Measurements from ENCODE around the gene VWA1.

VWA1 gene, protein sequence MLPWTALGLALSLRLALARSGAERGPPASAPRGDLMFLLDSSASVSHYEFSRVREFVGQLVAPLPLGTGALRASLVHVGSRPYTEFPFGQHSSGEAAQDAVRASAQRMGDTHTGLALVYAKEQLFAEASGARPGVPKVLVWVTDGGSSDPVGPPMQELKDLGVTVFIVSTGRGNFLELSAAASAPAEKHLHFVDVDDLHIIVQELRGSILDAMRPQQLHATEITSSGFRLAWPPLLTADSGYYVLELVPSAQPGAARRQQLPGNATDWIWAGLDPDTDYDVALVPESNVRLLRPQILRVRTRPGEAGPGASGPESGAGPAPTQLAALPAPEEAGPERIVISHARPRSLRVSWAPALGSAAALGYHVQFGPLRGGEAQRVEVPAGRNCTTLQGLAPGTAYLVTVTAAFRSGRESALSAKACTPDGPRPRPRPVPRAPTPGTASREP

DNA sequence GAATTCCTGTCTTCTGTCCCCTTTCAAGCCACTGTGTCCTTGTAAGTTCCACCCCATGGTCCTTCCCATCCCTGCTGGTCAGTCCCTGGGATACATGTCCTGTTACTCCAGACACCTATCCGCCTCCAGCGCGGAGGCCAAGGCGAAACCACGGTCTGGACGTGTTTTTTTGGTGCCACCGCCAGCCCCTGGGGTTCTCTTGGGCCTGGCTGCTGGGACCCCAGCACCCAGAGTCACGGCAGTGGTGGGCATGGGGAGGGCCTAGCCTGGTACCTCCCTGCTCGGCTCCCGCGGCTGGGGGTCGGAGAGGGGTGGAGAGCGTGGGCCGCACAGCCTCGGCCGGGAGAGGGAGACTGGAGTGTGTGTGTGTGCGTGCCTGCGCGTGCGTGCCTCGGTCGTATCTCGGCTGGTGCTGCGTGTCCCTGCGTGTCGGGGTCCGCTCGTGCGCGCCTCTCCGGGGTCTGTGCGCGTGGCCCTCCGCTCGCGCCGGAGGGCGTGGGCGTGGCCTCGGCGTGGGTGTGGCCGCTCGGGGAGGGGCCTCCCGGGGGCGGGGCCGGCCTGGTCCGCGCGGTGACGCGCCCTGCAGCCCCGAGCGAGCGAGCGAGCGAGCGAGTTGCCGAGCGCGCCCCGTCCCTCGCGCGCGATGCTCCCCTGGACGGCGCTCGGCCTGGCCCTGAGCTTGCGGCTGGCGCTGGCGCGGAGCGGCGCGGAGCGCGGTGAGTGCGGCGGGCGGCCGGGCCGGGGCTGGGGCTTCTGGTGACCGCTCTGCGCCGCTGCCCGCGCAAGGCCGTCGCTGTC, at the start of gene VWA1:
VWA1 (plus strand) TSS at position 585 of the 798 bp plus-strand sequence; CDS start at position 644, 59 bp downstream.
- DNase-seq (ENCODE audit: low read depth) = peak; percentile 53

DNA sequence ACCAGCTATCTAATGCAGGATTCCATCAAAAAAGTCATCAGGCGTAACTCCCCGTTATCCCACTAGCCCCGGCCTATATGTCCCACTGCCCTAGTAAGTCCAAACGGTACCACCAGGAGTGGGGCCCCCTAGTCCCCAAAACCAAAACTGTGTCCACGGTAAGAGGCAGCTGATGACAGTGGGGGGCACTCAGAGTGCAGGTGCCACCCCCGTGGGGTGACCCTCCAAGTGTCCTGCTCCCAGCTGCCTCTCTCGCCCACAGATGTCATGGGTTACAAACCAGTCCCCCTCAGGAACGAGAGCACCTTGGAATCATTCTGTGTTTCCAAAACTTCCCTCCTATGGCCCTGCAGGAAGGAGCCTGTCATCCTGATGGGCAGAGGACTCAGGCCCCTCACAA, 49.6 kb upstream of the VWA1 start:
- DNase-seq (ENCODE audit: low read depth) = no peak

DNA sequence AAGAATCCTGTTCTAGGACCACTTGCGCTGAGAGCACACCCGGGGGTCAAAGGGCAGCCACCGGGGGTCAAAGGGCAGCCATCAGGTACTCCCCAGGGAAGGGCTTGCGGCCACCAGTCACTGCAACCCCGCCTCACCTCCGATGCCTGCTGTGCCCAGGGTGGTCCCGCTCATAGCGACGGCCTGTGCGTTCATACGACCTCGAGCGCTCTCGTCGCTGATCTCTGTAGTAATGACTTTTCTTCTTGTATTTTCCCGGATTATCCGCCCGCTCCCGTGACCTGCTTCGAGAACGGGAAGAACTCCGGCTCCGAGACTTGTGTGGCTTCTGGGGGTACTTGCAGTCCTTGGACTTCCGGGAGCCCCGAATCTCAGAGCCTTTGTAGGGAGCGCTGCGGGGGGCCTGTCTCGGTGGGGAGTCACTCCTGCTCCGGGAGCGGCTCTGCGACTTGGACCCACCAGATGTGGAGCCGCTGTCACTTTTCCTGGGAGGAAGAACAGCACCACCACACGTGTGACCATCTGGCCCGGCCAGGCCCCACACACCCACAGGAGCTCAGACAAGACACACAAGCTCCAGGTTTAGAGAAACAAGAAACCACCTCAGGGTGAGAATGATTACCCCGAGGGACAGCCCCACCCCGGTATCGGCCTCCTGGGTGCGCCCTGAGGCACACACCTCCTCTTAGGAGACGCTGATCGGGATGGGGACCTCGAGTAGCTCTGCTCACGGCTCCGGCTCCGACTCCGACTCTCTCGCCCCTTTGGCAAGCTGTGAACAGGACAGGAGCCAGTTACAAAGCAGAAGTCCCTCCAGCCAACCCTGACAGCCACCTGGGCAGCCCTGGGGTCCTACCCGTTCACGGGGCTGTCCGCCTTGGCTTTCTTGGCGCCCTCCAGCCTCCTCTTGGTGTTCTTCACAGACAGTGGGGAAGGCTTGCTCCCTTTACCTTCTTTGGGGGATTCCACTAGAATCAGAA, 48.1 kb upstream of the VWA1 start:
- no peak for DNase-seq (ENCODE audit: low read depth)

DNA sequence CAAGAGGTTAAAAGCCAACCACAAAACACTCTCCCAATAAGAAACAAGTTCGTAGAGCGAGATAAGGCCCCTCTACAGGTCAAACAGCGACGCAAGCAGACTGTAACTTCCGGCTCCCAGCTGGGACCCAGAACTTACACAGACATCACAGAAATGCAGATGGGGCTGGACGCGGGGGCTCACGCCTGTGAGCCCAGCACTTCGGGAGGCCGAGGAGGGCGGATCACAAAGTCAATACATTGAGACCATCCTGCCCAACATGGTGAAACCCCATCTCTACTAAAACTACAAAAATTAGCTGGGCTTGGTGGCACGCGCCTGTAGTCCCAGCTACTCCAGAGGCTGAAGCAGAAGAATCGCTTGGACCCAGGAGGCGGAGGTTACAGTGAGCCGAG, 47.4 kb upstream of the VWA1 start:
- DNase-seq (ENCODE audit: low read depth) = no peak

DNA sequence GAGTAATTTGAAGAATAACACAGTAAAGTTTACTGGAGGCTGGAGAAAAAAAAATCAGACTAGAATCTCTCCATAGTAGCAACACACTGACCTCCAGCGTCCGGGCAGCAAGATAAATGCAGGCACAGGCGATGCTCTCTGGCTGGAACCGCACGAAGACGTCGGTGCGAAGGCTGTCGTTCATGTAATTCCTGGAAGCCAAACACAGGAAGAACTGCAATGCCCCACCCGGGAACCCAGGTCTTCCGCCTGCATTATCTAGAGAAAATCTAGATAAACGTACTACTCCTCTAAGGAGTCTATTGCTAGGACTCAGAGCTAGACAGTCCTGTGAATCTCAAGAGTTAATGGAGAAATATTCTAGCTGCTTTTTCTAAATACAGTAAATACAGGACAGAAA, 44.8 kb upstream of the VWA1 start:
- DNase-seq (ENCODE audit: low read depth) = no peak

DNA sequence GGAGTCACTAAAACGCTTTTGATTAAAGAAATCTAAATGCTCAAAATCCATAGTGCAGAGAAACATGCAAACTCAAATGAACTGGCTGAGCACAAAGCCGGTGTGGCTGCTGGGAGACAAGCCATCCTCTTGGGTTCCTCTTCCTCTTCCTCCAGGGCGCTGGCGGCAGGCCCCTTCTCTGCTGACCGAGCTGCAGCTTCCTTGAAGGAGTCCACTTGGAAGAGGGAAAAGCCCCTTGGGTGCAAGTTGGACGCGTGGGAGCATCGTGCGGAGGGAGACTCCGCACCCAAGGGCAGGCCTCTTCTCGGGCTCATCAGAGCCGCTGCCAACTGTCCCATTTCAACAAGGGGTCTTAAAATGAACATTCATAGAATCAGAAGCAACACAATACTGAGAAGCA, 44.3 kb upstream of the VWA1 start:
- DNase-seq (ENCODE audit: low read depth) = no peak

DNA sequence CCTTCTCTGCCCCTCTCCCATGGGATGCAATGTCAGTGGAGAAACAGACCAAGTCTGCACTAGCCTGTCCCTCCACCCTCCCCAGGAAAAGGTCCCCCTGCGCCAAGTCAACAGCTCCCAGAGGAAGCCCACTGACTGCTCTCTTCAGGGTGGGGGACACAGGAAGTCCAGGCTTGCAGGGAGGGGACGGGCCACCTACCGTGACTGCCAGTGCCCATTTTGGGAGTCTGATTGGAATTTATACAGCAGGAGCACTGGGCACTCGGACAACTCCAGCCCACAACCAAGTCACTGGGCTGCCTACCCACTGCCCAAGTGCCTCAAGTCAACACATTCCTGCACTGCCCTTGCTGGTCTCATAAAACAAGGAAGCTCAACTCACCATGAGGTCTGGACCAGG, 42.5 kb upstream of the VWA1 start:
- no peak for DNase-seq (ENCODE audit: low read depth)

DNA sequence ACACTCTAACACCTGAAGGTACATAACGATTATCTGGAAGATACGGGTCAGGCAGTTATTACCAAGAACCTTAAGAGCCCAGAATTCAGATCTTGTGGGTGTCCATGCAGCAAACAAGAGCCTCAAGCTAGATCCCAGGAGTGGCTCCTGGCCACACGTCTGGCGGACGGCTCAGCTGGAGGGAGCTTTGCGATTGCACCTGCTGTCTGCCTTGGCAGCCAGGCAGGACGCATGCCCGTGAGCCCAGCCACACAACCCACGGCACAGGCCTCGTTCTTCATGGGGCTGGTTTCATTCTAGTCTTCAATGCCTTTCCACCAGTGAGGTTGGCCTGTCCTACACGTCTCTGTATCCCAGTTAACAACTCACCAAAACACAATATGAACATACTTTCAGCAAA, 42.1 kb upstream of the VWA1 start:
- no peak for DNase-seq (ENCODE audit: low read depth)

DNA sequence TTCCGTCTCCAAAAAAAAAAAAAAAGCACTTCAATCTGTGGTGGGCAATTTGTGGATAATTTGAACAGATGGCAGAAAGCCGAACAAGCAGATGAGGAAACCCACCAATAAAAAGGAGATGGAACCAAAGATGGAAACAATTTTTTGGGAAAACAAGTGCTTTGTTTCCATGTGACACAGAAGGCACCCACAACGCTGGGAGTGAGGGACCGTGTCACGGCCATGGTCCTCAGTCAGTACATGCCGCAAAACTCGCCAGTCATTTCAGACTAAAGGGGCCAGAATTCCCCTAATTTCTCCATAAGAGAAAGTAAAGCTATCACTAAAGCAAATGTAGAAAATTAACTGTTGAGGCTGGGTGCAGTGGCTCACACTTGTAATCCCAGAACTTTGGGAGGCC, 41.4 kb upstream of the VWA1 start:
- DNase-seq (ENCODE audit: low read depth) = no peak

DNA sequence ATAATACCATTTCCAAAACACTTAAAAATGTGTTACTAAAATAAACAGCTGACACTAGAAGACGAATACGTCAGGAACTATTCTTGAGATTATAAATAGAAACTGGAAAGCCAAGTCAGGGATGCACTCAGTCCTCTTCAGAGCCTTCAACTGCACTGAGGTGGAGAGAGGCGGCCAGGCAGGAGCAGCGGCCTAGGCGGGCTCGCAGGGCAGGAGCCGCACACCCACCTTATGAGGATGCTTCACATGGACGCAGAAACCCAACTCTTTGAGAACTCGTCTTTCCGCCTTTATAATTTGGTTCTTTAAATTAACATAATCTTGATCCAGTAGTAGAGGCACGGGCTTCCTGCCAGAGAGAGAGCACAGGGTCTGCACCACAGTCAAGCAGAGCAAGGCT, 40.3 kb upstream of the VWA1 start:
- no peak for DNase-seq (ENCODE audit: low read depth)

DNA sequence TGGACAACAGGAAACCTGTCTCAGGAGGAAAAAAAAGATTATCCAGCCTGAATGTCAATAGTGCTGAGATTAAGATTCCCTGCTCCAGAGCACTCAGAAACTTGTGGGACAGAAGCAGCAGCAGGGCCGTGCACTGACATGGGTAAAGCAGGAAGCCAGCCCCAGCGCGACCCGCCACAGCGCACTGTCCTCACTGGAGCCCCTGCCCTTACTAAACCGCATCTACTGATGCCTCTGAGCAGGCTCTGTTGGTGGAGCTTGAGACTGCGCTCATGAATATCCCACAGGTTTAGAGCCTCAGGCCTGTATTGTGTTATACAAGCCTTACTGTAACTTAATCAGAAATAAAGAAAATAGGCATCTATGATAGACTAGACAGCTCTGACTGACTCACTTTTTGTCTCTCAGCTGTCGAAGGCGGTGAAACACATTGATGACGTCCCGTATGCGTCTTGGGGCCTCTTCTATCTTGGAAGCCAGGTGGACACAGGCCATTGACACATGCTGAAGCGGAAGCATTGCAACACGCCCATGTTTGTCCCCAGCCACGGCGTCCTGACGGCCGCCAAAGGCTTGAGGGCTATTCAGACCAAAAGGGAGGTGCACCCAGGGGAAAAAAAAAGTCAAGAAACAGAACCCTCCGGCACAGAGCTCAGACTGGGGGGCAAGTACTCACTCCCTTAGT, 37.5 kb upstream of the VWA1 start:
- DNase-seq (ENCODE audit: low read depth) = no peak

DNA sequence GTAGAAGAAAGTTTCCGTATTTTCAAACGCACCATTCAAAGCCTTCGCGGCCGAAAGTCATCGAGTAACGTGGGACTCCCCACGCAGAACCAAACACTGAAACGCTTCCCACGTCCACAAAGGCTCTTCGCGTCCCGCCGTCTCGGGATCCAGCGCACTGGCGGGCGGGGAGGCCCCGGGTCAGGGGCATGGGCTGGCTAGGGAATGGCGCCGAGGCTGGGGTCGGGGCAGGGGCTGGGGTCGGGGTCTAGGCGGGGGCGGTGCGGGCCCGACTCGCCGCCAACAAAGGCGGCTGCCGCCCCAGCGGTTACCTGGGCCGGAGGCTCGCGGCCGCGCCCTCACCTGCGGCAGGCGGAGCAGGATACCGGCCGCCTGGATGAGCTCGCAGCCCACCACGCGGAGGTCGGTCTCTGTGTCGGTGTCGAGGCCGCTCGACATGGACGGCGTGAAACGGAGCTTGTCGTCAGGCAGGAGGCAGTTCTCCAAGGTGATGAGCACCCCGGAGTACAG, 36.8 kb upstream of the VWA1 start:
- no peak for DNase-seq (ENCODE audit: low read depth)

DNA sequence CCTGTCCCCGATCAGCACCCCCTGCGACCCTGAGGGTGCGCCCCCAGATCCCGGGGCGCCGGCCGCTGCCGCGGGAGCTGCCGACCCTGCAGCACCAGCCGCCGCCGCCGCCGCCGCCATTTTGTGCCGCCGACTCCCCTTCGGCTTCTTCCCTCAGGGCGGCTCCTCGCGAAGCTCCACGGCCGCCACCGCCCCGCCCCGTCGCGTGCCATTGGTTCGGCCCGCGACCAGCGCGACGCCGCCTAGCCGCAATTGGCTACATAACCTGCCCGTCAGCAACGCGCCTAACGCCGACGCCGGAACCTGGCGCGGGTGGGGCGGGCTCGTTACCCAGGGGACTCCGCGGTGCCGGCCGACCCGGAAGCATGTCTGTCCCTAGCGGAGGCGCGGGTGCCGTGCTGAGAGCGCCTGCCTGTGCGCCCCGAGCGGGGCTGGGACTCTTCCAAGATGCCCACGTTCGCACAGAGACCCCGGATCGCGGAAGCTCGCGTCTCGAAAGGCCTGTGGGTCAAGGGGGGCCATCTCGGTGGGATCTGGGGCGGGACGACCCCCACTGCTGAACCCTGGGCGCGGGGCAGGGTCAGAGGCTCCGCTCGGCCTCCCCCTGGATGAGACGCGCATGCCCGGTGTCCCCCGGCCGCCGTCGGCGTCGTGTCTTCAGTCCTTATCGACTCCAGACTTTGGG, 36.2 kb upstream of the VWA1 start, which contains the start of gene CCNL2:
CCNL2 (minus strand) TSS at position 149 of the 685 bp plus-strand sequence; CDS start at position 120, 29 bp downstream.
- DNase-seq (ENCODE audit: low read depth) = peak; percentile 99

DNA sequence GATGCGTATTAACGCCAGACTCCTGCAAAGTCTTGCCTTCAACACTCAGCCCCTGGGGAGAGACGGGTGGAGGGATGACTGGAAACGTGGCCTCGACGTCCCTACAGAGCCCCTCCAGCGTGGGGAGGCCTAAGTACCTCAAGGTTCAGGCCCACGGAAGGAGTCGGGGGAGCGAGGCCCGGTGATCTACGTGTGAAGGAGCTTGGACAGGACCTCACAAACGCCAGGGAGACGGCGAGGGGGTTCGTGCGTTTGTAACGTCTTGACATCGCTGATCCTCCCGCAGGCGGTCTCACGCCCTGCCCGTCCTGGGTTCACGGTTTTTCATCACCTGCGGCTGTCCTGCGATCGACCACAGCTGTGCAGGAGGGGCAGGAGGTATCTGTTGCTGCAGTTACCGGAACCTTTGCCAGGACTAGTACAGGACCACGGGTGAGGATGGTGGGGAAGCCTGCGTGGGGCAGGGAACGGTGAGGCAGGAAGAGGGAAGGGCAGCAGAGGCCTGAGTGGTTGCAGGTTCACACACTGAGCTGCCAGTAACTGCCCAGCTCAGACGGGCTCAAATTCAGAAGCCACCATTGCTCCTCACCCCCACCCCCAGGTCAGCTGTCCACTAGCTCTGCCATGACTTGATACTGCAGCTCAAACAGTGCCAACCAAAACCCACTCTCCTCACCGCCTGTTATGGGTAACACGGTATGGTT, 35.5 kb upstream of the VWA1 start:
- DNase-seq (ENCODE audit: low read depth) = no peak

DNA sequence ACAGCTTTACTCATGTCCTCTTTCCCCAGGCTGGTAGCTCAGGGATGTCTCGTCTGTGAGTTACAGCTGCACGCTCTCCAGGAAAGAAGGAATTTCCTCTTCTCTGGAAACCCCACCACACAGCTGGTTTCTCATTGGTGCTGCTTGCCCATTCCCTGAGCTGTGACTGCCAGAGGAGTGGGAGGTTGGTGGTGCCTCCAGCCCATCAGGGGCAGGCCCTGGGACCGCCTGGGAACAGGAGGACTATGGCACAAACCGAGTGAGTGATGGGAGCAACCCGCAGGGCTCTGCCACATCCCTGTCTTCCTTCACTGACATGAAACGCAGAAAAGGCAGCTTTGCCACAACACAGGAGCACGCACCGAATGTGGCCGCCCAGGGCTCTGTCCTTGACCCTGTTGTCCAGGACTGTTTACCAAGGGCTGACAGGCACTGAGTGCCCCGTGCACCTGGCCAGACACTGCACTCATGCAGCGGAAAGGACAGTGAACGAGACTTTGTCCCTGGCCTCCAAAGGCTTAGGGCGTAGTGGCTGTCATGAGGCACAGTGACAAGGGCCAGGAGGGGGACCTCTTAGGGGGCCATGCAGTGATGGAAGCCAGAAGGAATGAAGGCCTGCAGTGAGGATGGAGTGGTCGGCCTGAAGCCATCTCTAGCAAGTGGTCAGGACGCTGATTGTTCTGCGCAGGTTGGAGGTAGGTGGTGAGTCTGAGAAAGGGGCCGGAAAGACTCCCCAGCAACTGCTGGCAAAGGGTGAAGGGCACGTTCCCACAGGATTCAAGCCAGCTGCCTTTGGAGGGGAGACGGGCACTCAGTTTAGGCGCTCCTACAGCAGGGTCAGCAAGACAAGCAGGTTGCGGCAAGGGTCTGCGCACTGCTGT, 34.7 kb upstream of the VWA1 start:
- DNase-seq (ENCODE audit: low read depth) = no peak

DNA sequence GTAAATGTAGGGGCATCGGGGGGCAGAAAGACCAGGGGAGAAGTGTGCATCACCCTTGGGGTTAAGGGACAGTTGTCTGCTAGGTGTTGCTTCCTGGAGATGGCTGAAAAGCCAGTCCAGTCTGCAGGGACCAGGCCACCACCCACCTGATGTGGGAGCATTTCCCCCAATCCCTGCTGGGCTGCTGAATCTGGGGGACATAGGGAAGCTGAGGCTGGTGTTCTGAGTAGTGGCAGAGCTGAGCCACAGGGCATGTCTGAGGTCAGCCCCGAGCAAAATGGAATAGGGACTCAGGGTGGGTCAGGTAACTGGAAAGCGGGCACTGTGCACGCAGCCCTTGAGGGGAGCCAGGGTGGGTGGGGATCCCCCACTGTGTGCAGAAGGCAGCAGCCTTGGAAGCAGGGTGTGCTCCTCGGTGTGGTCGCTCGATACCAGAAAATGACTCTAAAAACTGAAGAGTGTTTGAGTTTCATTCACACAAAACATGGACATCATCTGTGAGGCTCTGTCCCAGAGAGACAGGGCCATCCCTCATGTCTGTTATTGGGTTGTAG, 34.0 kb upstream of the VWA1 start:
- no peak for DNase-seq (ENCODE audit: low read depth)

DNA sequence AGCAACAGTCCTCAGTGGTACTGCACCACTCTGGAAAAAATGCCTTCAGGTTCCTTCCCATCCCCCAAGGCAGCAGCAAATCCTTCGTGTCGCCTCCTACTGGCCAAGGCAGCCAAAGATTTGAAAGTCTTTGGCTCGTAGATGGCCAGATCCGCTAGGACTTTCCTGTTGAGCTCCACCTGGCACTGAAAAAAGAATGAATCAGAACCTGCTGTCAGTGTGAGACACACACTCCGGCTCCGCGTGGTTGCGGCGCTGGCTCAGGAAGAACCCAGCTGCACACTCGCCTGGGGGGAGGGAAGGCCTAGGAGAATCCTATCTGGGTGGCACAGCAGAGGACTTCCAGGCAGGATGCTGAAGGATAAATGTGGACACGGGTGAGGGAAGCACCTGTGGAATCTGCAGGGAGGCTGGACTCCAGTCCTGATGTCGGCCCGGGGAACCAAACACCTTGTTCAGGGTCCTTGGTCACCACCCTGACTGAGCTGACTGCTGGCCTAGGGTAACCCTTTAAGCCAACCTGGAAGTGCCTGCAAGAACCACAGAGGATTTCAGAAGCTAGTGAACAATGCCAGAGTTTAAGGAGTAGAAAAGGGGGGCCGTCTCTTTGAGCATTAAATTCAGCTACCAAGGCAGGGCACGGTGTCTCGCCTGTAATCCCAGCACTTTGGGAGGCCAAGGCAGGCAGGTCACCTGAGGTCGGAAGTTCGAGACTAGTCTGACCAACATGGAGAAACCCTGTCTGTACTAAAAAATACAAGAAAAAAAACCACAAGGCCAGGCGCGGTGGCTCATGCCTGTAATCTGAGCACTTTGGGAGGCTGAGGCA, 33.2 kb upstream of the VWA1 start:
- DNase-seq (ENCODE audit: low read depth) = no peak

All from stimulated activated CD4-positive, alpha-beta T cell treated with anti-CD3 and anti-CD28 coated beads, Interleukin-2, amount 100 ng/mL, for 4 hours (primary cell).